HG03460 (cell line): ENCODE measurements around the gene HIC2.
"Not testable (repeated sequence)": the region's sequence is repeated elsewhere in the genome, so short reads cannot be mapped to it uniquely, and the experiment has no call there.

Experiments
- ATAC-seq: cut with Tn5 transposase; IDR thresholded peaks from one replicate; pipeline ENCODE4 v1.9.1; 2021; ENCODE audit not compliant: unreplicated experiment

HIC2 gene

DNA sequence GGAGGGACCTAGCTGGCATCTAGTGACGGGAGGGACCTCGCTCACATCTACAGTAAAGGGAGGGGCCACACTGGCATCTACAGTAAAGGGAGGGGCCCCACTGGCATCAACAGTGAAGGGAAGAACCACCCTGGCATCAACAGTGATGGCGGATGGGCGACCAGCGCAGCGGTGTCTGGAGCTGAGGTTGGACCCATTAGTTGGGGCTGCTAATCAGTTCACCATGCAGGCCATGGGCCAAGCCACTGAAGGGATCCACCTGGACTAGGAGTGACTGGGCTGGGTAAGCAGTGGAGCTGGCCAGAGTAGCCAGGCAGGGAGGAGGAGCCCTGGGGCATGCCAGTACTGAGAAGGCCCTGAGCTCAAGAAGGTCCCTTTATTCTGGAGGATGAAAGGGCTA is 73.4 kb downstream of the HIC2 start:
- ATAC-seq, result not testable (repeated sequence)

DNA sequence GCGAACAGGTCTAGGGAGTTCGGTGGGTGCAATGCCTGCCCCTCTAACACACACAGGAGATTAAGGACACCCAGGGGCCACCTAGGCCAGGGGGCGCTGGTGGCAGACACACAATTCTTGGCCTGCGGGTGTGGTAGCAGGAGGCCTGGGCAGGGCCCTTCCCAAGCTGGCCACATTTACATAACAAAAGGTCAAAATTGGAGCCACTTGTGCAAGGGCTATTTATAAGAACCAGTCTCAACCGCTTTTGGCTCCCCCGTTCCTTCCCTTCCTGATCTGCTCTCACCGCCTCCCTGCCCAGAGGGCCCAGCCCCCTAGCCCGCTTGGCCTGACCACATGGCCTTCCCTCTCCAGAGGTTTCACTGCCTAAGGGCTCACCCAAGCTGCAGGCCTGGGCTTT is 75.1 kb downstream of the HIC2 start:
- not testable (repeated sequence) for ATAC-seq

DNA sequence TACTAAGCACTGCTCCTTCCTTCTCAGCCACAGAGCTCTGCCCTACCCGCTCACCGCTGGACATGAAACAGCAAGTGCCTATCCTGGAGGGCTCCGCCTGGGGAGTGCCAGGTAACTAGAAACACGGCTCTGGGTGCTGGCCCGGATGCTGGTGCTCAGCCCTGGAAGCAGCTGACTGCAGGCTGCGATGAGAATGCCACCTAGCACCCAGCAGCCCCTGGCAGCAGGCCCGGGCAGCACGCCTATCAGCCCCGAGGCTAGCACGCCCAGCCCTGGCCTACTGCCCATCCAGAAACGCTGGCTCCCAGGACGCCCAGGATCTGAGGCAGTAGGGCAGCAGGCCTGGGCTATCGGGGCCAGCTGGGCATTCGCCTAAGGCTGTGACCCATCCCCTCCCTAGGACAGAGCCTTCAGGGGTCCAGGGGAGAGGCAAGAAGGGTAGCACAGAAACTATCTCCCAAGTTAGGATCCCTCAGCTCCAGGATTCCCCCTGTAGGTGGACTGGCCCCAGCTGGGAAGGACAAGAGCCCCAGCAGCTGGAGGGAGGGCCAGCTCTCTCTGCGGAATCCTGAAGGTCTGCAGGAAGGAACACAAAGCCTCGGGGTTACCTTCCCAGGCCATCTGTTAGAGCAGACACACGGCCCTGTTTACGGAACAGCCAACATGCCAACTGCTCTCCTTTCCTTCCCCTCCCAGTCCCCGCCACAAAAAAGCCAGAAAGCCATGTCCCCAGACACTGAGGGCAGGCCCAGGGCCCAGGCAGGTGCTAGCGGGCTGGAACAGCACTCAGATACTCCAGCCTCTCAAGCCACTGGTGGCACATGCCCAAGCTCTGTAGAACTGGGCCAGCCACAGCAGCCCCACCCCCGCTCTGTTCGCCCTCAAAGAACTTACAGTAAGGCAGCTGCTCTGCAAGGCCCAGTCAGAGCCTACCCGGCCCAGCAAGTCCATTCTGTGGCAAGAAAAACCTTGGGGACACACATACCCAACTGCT is 76.9 kb downstream of the HIC2 start:
- not testable (repeated sequence) for ATAC-seq

DNA sequence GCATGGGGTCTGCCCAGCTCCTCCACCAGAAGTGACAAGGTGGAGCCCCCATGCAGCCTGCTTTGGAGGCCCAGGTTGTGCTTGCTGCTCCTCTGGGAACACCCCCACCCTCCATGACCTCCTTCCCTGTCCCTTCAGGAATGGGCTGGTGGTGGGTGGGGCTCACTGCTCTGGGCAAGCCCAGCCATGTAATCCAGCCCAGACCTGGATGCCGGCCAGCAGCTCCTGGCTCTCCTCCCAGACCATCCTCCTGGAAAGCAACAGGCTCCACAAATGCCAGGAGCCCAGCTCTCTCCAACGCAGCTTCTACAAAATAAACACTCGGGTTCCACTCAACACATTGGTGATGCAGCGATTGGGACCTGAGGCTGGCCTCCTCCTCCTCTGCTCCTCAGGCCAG is 80.8 kb downstream of the HIC2 start:
- not testable (repeated sequence) for ATAC-seq

DNA sequence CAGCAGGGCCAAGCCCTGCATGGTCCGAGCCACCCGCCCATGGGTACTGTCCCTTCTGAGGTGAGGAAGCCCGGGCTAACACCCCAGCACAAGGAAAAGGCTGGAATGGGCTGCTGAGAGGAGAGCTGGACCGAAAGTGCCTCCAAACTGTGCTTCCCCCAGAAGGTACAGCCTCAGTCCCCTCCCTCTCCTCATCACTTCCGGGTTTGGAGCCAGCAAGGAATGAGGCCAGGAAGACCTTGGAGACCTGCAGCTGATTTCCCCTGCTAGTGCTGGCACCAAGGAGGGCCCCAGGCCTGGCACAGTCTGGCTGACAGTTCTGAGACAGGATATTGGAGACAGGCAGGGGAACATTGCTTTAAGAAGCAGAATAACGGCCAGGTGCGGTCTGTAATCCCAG is 81.3 kb downstream of the HIC2 start:
- ATAC-seq, result not testable (repeated sequence)

DNA sequence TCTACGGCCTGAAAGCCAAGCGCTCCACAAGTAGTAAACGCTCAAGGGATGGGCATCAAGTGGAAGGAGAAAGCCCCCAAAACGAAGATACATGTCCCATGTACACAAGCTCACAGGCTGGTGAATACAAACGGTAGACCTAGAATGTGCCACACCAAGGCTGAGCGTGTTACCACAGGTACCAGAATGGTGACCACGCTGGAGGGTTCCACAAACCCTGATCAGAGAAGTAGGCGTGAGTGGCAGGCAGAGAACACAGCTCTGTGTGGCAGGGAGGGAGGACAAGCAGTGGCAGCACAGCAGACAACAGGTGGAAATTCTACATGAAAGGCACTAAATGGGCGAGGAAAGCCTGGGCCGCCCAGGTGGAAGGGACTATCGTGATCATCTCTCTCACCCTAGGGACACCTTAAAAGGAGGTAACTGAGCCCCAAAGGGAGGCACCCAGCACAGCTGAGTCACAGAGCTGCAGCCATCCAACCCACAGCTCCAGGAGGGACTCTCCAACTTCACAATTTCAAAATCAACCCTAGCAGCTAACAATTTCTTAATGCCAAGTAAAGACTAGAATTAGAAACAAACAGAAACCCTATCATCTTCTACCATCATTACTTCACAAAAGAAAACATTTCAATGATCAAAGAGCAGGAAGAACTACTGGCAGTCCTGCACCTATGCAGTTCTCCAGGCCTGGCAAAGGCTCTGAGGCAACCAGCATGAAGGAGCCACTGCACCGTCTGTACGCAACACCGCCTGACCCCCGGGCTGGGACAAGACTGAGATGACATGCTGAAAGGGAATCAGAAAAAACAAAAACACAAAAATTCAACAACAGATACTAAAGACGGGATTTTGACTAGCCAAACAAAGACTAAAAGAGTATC is 82.7 kb downstream of the HIC2 start:
- not testable (repeated sequence) for ATAC-seq
